ENCODE data around the gene NUBP2. TPM values are rescaled to one million over a fixed set of nuclear protein-coding genes. Genes with fewer than 3 reads are reported as not detected.
A peak's percentile ranks its signal among the peaks of the same experiment; 100 is the strongest.
"Not testable (repeated sequence)": the region's sequence is repeated elsewhere in the genome, so short reads cannot be mapped to it uniquely, and the experiment has no call there.

The NUBP2 gene
- total RNA-seq, 1 experiment from 2014 or later: 65.3 TPM

DNA sequence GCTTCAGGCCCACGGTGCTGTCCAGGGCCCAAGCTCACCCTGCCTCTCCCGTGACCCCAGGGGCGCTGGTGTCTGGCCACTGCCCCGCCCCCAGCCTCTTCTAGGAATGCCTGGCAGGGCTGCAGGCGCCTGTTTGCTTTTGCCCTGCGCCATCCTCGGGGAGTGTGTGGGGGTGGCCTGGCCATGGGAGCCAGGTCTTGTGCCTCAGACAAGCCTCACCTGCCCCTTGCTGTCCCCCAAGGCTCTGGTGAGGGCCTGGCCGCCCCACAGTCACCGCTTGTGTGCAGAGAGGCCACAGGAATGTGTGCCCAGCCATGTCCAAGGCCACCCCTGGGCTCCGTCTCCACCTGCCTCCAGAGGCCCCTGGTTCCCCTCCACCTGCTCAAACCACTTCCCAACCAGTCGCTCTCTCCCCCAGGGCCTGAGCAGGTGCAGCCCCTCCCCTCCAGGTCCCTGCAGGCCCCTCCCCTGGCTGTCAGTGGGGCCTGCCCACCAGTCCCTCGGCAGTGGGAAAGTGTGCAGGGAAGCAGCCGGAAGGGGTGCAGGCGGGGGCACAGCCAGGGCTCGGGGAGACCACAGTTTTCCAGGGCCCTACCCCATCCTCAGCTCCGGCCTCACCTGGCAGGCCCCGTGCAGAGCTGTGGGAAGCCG is 11.6 kb downstream of the NUBP2 start:
- POLR2A ChIA-PET: no interaction called here
- Mint-ChIP-seq H3K9me3 (ENCODE audit: unreplicated experiment) (no peaks in the 10 kb centered on the region), H3K27me3 (ENCODE audit: insufficient read depth, unreplicated experiment) (no peaks in the 10 kb centered on the region), H3K36me3 (ENCODE audit: insufficient read depth, unreplicated experiment) (peaks cover under 1% of the 10 kb centered on the region), H3K27ac (ENCODE audit: unreplicated experiment) (no peak overlapping the region), H3K4me3 (ENCODE audit: unreplicated experiment) (no peak overlapping the region), H3K4me1 (ENCODE audit: low read depth, unreplicated experiment) (no peaks in the 10 kb centered on the region)
- CTCF ChIA-PET: interaction anchor here (2.1 kb wide), 1 partner anchor 12 kb away, joined by 5 read pairs; the partner anchor contains the start of genes NUBP2 and SPSB3
- no peak overlapping the region for H3K4me3 ChIP-seq (ENCODE audit: low read depth, low read length)
- TF ChIP-seq, protein P1, sequence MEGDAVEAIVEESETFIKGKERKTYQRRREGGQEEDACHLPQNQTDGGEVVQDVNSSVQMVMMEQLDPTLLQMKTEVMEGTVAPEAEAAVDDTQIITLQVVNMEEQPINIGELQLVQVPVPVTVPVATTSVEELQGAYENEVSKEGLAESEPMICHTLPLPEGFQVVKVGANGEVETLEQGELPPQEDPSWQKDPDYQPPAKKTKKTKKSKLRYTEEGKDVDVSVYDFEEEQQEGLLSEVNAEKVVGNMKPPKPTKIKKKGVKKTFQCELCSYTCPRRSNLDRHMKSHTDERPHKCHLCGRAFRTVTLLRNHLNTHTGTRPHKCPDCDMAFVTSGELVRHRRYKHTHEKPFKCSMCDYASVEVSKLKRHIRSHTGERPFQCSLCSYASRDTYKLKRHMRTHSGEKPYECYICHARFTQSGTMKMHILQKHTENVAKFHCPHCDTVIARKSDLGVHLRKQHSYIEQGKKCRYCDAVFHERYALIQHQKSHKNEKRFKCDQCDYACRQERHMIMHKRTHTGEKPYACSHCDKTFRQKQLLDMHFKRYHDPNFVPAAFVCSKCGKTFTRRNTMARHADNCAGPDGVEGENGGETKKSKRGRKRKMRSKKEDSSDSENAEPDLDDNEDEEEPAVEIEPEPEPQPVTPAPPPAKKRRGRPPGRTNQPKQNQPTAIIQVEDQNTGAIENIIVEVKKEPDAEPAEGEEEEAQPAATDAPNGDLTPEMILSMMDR (IDR thresholded peaks at IDR 0.05; ENCODE audit: insufficient read depth in 1 of 2, low read depth in 1 of 2, low read length in 1 of 2, severe bottlenecking in 1 of 2, unreplicated experiment in 1 of 2): no peak
- intact Hi-C loops (cut with micrococcal nuclease; ENCODE audit: unreplicated experiment): no loop called here
- H3K36me3 ChIP-seq (ENCODE audit: control insufficient read depth, insufficient read depth, low read length): no peaks in the 10 kb centered on the region
- H3K4me1 ChIP-seq: no peaks in the 10 kb centered on the region
- H3K27me3 ChIP-seq (replicated peaks; ENCODE audit: control insufficient read depth, insufficient read depth, low read length): no peaks in the 10 kb centered on the region
- no TSS peak for BruUV-seq (replicated peaks)
- DNase-seq: peak in 1 of 2 experiments; percentile 35
- peaks cover 14% of the 10 kb centered on the region; the same call in 1 of the 2 replicates for H3K9me3 ChIP-seq

DNA sequence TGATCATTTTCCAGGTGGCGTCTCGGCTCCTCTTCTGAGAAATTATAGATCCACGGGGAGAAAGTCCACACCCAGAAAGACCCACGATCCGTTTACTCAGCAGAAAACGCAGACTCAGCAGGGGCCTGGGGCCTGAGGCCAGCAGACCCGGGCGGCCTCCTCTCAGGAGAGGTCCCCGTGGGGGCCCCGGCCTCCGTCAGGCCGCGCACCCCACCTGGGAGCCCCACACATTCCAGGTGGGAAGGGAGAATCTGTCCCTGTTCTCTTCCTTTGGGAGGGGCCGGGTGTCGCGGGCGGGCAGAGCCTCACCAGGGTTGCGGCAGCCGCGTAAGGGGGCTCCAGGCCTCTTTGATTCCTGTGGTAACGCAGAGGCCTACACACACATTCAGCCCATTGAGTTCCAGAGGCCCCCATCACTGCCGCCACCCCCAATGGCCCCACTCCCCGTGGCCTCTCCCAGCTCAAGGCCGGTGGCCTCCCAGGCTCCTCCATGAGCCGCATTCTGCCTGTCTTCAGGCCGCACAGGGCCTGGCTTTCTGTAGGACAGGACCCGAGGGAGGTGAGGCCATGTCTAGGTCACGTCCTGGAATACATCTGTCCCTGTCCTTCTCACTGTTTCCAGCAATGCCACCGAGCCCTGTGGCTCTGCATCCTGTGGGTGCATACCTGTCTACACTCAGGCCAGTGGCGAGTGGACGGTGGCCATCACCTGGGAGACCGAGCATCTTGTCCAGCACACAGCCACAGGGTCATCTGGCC is 12.3 kb downstream of the NUBP2 start:
- H3K27me3 ChIP-seq (replicated peaks; ENCODE audit: control insufficient read depth, insufficient read depth, low read length): no peaks in the 10 kb centered on the region
- Mint-ChIP-seq H3K4me3 (ENCODE audit: unreplicated experiment) (no peak overlapping the region), H3K9me3 (ENCODE audit: unreplicated experiment) (no peaks in the 10 kb centered on the region), H3K4me1 (ENCODE audit: low read depth, unreplicated experiment) (no peaks in the 10 kb centered on the region), H3K27ac (ENCODE audit: unreplicated experiment) (no peak overlapping the region), H3K36me3 (ENCODE audit: insufficient read depth, unreplicated experiment) (no peaks in the 10 kb centered on the region), H3K27me3 (ENCODE audit: insufficient read depth, unreplicated experiment) (no peaks in the 10 kb centered on the region)
- no peaks in the 10 kb centered on the region for H3K36me3 ChIP-seq (ENCODE audit: control insufficient read depth, insufficient read depth, low read length)
- peaks cover 14% of the 10 kb centered on the region; the same call in 1 of the 2 replicates for H3K9me3 ChIP-seq
- H3K4me3 ChIP-seq (ENCODE audit: low read depth, low read length): no peak overlapping the region
- CTCF ChIA-PET: no interaction called here
- no peak for DNase-seq
- H3K4me1 ChIP-seq: no peaks in the 10 kb centered on the region
- TF ChIP-seq, protein P1 (IDR thresholded peaks at IDR 0.05; ENCODE audit: insufficient read depth in 1 of 2, low read depth in 1 of 2, low read length in 1 of 2, severe bottlenecking in 1 of 2, unreplicated experiment in 1 of 2): no peak
- BruUV-seq (replicated peaks): no TSS peak
- POLR2A ChIA-PET: no interaction called here
- intact Hi-C loops (cut with micrococcal nuclease; ENCODE audit: unreplicated experiment): no loop called here

DNA sequence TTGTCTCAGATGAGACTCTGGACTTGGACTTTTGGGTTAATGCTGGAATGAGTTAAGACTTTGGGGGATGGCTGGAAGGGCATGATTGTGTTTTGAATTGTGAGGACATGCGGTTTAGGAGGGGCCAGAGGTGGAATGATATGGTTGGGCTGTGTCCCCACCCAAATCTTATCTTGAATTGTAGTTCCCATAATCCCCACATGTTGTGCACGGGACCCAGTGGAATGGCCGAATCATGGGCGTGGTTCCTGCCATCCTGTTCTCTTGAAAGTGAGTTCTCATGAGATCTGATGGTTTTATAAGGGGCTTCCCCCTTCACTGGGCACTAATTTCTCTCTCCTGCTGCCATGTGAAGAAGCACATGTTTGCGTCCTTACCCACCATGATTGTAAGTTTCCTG is 16.5 kb downstream of the NUBP2 start:
- H3K36me3 ChIP-seq (ENCODE audit: control insufficient read depth, insufficient read depth, low read length); H3K9me3 Mint-ChIP-seq (ENCODE audit: unreplicated experiment); POLR2A ChIA-PET; H3K4me1 Mint-ChIP-seq (ENCODE audit: low read depth, unreplicated experiment); H3K27me3 ChIP-seq (replicated peaks; ENCODE audit: control insufficient read depth, insufficient read depth, low read length); BruUV-seq (replicated peaks); H3K36me3 Mint-ChIP-seq (ENCODE audit: insufficient read depth, unreplicated experiment); CTCF ChIA-PET; H3K27me3 Mint-ChIP-seq (ENCODE audit: insufficient read depth, unreplicated experiment); DNase-seq; H3K27ac Mint-ChIP-seq (ENCODE audit: unreplicated experiment); intact Hi-C loops (cut with micrococcal nuclease; ENCODE audit: unreplicated experiment); H3K4me3 ChIP-seq (ENCODE audit: low read depth, low read length); H3K4me1 ChIP-seq; H3K4me3 Mint-ChIP-seq (ENCODE audit: unreplicated experiment): not testable (repeated sequence)
- H3K9me3 ChIP-seq: peaks cover 14% of the 10 kb centered on the region; the same call in 1 of the 2 replicates
